AG10803 (cell line): Measurements from ENCODE around the gene SH3BP2.

Experiments
- DNase-seq: peaks from one replicate; pipeline ENCODE4 v3.0.0; 2010; ENCODE audit warnings: low read depth
- H3K4me3 ChIP-seq: 2 replicates; pipeline ENCODE4 v1.5.1; 2011; ENCODE audit warnings: mild to moderate bottlenecking, low read length, control low read depth
- CTCF ChIP-seq: conservative IDR thresholded peaks from 2 replicates; pipeline ENCODE4 v1.5.1; 2011; ENCODE audit warnings: mild to moderate bottlenecking, low read length, control low read depth, inconsistent platforms

SH3BP2 gene

DNA sequence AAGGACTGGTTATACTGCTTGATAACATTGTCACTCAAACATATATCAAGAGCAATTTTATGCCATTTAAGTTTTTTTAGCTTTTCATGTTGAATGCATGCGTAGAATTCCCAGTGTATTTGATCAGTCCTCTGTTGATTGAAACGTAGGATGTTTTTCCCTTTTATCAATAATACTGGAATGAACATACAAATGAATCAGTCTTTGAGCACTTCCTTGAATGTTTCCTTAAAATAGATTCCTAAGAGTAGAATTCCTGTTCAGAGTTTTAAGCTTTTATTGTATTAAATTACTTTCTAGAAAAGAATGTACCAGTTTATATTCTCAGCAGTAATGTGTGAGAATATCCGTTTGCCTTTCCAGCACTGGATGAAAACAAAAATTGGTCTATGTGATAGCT, 88.5 kb downstream of the SH3BP2 start:
- TF ChIP-seq CTCF = no peak
- DNase-seq = no peak
- H3K4me3 ChIP-seq = no peak overlapping the region

DNA sequence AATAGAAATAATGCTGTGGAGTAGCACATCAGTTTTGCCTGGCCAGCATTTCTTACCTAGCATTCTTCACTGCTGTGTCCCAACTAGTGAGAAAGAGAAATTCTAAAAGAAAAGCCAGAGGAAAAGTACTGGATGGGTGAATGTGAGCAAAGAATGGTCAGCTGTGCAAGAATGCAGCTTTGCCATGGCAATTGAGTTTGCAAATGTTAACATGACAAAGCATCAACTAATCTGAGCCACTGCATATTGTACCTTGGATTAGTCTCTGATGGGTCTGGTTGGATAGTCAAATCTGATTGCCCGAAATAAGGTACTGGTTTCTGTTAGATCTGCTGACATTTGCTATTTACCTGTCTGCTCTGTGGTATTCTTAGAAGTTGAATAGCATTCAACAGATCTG, 89.5 kb downstream of the SH3BP2 start:
- H3K4me3 ChIP-seq = no peak overlapping the region
- TF ChIP-seq CTCF = no peak
- no peak for DNase-seq

DNA sequence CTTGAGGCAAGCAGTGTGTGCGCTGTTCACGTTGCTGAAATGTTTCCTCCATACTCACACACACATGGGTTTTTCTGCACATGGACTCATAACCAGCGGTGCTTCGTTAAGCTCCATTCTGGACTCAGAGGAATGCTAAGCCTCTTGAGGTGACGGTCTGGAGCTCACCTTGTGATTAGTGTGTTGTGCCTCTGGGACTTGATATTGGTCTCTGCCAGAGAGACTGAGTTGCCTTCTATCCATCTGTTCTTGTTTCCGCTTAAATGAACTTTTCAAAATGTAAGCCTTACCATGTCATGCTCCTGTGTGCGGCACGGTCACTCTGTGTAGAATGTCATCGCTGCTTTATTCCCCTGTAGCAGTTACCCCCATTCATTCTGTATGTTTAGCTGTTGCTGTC, 93.3 kb downstream of the SH3BP2 start:
- no peak for TF ChIP-seq CTCF
- DNase-seq = no peak
- no peak overlapping the region for H3K4me3 ChIP-seq

DNA sequence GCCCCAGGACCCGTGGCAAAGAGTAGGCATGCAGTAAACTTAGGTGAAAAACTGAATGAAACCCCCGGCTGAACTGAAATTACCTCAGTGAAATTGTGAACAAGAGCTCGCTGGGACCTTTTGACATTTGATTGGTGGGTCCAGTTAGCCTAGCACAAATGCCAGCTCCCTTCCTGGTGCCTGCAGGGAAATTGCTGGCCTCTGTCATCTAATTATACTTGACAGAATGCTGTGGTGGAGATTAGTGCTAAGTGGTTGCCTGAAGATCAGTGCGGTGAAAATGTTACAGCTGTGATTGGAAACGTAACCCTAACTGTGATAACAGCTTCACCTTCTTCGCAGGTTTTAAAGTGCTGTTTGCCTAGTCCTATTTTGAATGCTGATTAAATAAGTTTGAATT, 93.7 kb downstream of the SH3BP2 start:
- DNase-seq = no peak
- H3K4me3 ChIP-seq = no peak overlapping the region

DNA sequence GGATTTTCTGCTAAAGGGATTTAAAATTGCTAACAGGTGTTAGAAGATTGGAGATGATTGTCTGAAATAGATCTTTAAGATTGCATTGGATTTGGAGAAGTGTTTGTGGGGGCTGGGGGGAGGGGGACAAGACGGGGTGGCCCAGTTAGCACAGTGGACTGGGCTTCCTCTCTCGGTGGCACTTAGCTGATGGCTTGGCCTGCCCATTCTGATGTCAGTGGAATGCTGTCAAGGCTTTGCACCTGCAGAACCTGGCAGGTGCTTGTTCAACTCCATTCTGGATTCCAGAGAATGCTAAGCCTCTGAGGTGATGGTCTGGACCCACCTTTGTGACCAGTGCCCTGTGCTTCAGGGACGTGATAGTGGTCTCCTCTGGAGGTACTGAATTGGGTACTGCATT, 94.5 kb downstream of the SH3BP2 start:
- no peak for TF ChIP-seq CTCF
- no peak for DNase-seq
- no peak overlapping the region for H3K4me3 ChIP-seq

More for the DNA sequence above, 93.7 kb downstream of the SH3BP2 start:
- TF ChIP-seq CTCF = no peak

DNA sequence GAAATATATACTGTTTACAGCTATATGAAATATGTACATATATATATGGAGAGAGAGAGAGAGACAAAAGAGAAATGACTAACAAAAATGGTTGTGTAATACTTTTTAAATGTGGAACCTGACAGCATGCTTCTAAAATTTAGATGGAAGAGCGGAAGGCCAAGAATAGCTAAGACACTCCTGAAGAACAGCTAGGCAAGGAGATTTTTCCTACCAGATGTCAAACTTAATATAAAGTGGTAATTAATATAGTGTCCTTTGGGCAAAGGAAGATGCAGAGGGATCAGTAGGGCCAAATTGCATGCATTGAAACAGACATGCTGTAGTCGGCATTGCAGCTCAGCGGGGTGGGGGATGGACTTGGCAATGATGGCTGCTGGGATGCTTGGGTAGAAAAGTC, 96.0 kb downstream of the SH3BP2 start:
- peak; percentile 18 for DNase-seq
- no peak overlapping the region for H3K4me3 ChIP-seq
- TF ChIP-seq CTCF = no peak
